ENCODE data around the gene TEX26. TPM values are rescaled to one million over a fixed set of nuclear protein-coding genes. Genes with fewer than 3 reads are reported as not detected.

The TEX26 gene
- total RNA-seq, 1 experiment from 2014 or later, result not detected

Other genes with a start within 250 kb of the TEX26 start
- gene ALOX5AP, start 197.1 kb upstream of the TEX26 start, total RNA-seq (2014; rRNA removed; shearing (Covaris generic); ENCODE audit: low replicate concordance), result 0.61 and 1.6 TPM in 2 replicates
- not detected in 2 replicates for gene MEDAG, start 26.4 kb upstream of the TEX26 start, total RNA-seq (2014; rRNA removed; shearing (Covaris generic); ENCODE audit: low replicate concordance)
- gene HSPH1, start 229.2 kb downstream of the TEX26 start, total RNA-seq (2014; rRNA removed; shearing (Covaris generic); ENCODE audit: low replicate concordance), result 62.4 and 82.0 TPM in 2 replicates

Measured in Caki2 (cell line).